Karpas-422 (cell line): Measurements from ENCODE around the gene OPCML. TPM values are rescaled to one million over a fixed set of nuclear protein-coding genes. Genes with fewer than 3 reads are reported as not detected.

Experiments used
- DNase-seq: peaks from one replicate; pipeline ENCODE4 v3.0.0-alpha.2; 2015
- H2AFZ ChIP-seq: fragments of 200-600 bp; sonication (generic); 2 replicates; pipeline ENCODE4 v1.6.1; 2014; ENCODE audit warnings: antibody characterized with exemption, low read length, mixed read lengths
- H3K27ac ChIP-seq: fragments of 200-600 bp; sonication (generic); 2 replicates; pipeline ENCODE4 v1.5.1; 2014; ENCODE audit warnings: mild to moderate bottlenecking, low read length, moderate library complexity
- H3K27me3 ChIP-seq: fragments of 200-600 bp; sonication (generic); 2 replicates; pipeline ENCODE4 v1.6.1; 2014; ENCODE audit warnings: low read length, mixed read lengths
- H3K36me3 ChIP-seq: fragments of 200-600 bp; sonication (generic); 2 replicates; pipeline ENCODE4 v1.6.1; 2014; ENCODE audit warnings: low read length, mixed read lengths; ENCODE audit not compliant: insufficient read depth
- H3K4me1 ChIP-seq: fragments of 200-600 bp; sonication (generic); 2 replicates; pipeline ENCODE4 v1.6.1; 2014; ENCODE audit warnings: mild to moderate bottlenecking, low read length, mixed read lengths
- H3K4me2 ChIP-seq: fragments of 200-600 bp; sonication (generic); 2 replicates; pipeline ENCODE4 v1.6.1; 2014; ENCODE audit warnings: low read length, low read depth, mild to moderate bottlenecking; ENCODE audit not compliant: poor library complexity, severe bottlenecking
- H3K4me3 ChIP-seq: fragments of 200-600 bp; sonication (generic); 2 replicates; pipeline ENCODE4 v1.5.1; 2014; ENCODE audit warnings: mild to moderate bottlenecking, antibody characterized with exemption, low read length, mixed read lengths
- H3K79me2 ChIP-seq: fragments of 200-600 bp; sonication (generic); 2 replicates; pipeline ENCODE4 v1.6.1; 2014; ENCODE audit warnings: mild to moderate bottlenecking, low read length, mixed read lengths
- H3K9ac ChIP-seq: fragments of 200-600 bp; sonication (generic); 2 replicates; pipeline ENCODE4 v1.6.0; 2014; ENCODE audit warnings: low read length
- H3K9me2 ChIP-seq: fragments of 200-600 bp; sonication (generic), shearing (Covaris generic); replicated peaks from 2 replicates; pipeline ENCODE4 v1.6.0; 2014; ENCODE audit warnings: mild to moderate bottlenecking, low read length, moderate library complexity; ENCODE audit not compliant: insufficient read depth
- H3K9me3 ChIP-seq: fragments of 300-700, 200-600 bp; sonication (generic); 2 replicates; pipeline ENCODE4 v1.6.1; 2014; ENCODE audit warnings: low read length, mixed read lengths
- H4K20me1 ChIP-seq: fragments of 200-600 bp; sonication (generic); 2 replicates; pipeline ENCODE4 v1.6.1; 2014; ENCODE audit warnings: mild to moderate bottlenecking, antibody characterized with exemption, low read length, low read depth; ENCODE audit not compliant: insufficient read depth
- total RNA-seq: library from RNA; depleted of rRNA; stranded (reverse); fragments of >200 nt; shearing (Covaris generic); gene quantifications from 2 replicates; pipeline ENCODE4 v1.2.3, GENCODE V29; 2014; ENCODE audit warnings: low replicate concordance

OPCML gene
- total RNA-seq, 1 experiment from 2014 or later = not detected

GRCh38 chr11:133253570-133253969 lies 278.7 kb downstream of the OPCML start:
- Histone ChIP-seq H3K36me3 (no peaks in the 10 kb centered on the region), H3K27ac (no peak overlapping the region), H3K79me2 (no peaks in the 10 kb centered on the region), H3K4me2 (no peak overlapping the region), H3K4me3 (no peak overlapping the region), H3K27me3 (no peaks in the 10 kb centered on the region), H2AFZ (no peak overlapping the region), H3K4me1 (no peaks in the 10 kb centered on the region), H3K9me3 (no peaks in the 10 kb centered on the region), H3K9me2 (no peaks in the 10 kb centered on the region), H4K20me1 (no peaks in the 10 kb centered on the region), H3K9ac (no peak overlapping the region)
- DNase-seq = no peak

- no peak overlapping the region for H3K4me2 ChIP-seq
- H3K27me3 ChIP-seq = no peaks in the 10 kb centered on the region
- no peak overlapping the region for H3K27ac ChIP-seq
- no peak overlapping the region for H2AFZ ChIP-seq
- no peak overlapping the region for H3K4me3 ChIP-seq
- H3K36me3 ChIP-seq = no peaks in the 10 kb centered on the region
- H3K9ac ChIP-seq = no peak overlapping the region
- H3K4me1 ChIP-seq = no peaks in the 10 kb centered on the region
- H3K9me2 ChIP-seq = no peaks in the 10 kb centered on the region
- no peaks in the 10 kb centered on the region for H3K79me2 ChIP-seq
- no peaks in the 10 kb centered on the region for H3K9me3 ChIP-seq
- DNase-seq = no peak
- no peaks in the 10 kb centered on the region for H4K20me1 ChIP-seq
Observed at GRCh38 chr11:133251841-133252240, 280.5 kb downstream of the OPCML start.

DNA sequence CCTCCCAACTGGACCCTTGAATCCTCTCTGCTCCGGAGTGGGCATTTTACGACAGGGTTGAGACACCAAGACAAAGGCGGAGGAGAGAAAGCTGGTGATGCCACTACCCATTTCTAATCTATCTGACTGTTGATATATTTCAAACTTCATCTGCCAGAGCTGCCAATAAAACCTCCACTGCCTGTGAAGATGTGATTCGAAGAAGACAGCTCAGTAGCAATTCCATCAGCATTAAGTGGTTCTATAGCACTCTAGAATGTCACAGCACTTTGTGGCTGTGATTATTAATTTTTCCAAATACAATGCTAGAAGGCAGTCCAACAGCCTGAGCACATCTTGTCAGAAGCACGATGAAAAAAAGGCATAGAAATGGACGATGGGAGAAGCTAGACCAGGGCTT lies 282.8 kb downstream of the OPCML start:
- Histone ChIP-seq H3K9me3 (no peaks in the 10 kb centered on the region), H3K4me2 (no peak overlapping the region), H3K4me3 (no peak overlapping the region), H4K20me1 (no peaks in the 10 kb centered on the region), H3K9ac (no peak overlapping the region), H3K4me1 (no peaks in the 10 kb centered on the region), H3K27me3 (no peaks in the 10 kb centered on the region), H3K9me2 (no peaks in the 10 kb centered on the region), H3K36me3 (no peaks in the 10 kb centered on the region), H2AFZ (no peak overlapping the region), H3K79me2 (no peaks in the 10 kb centered on the region), H3K27ac (no peak overlapping the region)
- DNase-seq = no peak

- no peak overlapping the region for H3K4me3 ChIP-seq
- H3K4me2 ChIP-seq = no peak overlapping the region
Observed at GRCh38 chr11:133249065-133249464, 283.2 kb downstream of the OPCML start.

GRCh38 chr11:133243832-133244231 lies 288.5 kb downstream of the OPCML start:
- Histone ChIP-seq H3K4me3 (no peak overlapping the region), H3K9ac (no peak overlapping the region), H3K36me3 (no peaks in the 10 kb centered on the region), H3K27me3 (no peaks in the 10 kb centered on the region), H3K4me1 (no peaks in the 10 kb centered on the region), H4K20me1 (no peaks in the 10 kb centered on the region), H3K27ac (no peak overlapping the region), H2AFZ (no peak overlapping the region), H3K4me2 (no peak overlapping the region), H3K9me3 (no peaks in the 10 kb centered on the region), H3K79me2 (no peaks in the 10 kb centered on the region), H3K9me2 (no peaks in the 10 kb centered on the region)
- DNase-seq = no peak

More at GRCh38 chr11:133249065-133249464, 283.2 kb downstream of the OPCML start:
- H3K4me1 ChIP-seq = no peaks in the 10 kb centered on the region
- no peaks in the 10 kb centered on the region for H3K9me3 ChIP-seq
- H3K79me2 ChIP-seq = no peaks in the 10 kb centered on the region
- no peaks in the 10 kb centered on the region for H3K36me3 ChIP-seq
- DNase-seq = no peak
- no peaks in the 10 kb centered on the region for H3K27me3 ChIP-seq
- no peaks in the 10 kb centered on the region for H3K9me2 ChIP-seq
- no peak overlapping the region for H3K9ac ChIP-seq
- H4K20me1 ChIP-seq = no peaks in the 10 kb centered on the region
- H3K27ac ChIP-seq = no peak overlapping the region
- H2AFZ ChIP-seq = no peak overlapping the region

GRCh38 chr11:133240908-133241655 lies 291.2 kb downstream of the OPCML start:
- no peak for DNase-seq
- H3K4me1 ChIP-seq = no peaks in the 10 kb centered on the region
- H3K79me2 ChIP-seq = no peaks in the 10 kb centered on the region
- no peak overlapping the region for H3K27ac ChIP-seq
- no peaks in the 10 kb centered on the region for H4K20me1 ChIP-seq
- H2AFZ ChIP-seq = no peak overlapping the region
- no peak overlapping the region for H3K4me2 ChIP-seq
- no peak overlapping the region for H3K4me3 ChIP-seq
- no peaks in the 10 kb centered on the region for H3K9me2 ChIP-seq
- no peak overlapping the region for H3K9ac ChIP-seq
- no peaks in the 10 kb centered on the region for H3K9me3 ChIP-seq
- no peaks in the 10 kb centered on the region for H3K27me3 ChIP-seq
- H3K36me3 ChIP-seq = no peaks in the 10 kb centered on the region

GRCh38 chr11:133239575-133239974 lies 292.7 kb downstream of the OPCML start:
- H3K9me3 ChIP-seq = no peaks in the 10 kb centered on the region
- no peaks in the 10 kb centered on the region for H3K27me3 ChIP-seq

GRCh38 chr11:133238495-133238894 lies 293.8 kb downstream of the OPCML start:
- Histone ChIP-seq H2AFZ (no peak overlapping the region), H3K4me3 (no peak overlapping the region), H3K27ac (no peak overlapping the region), H3K4me2 (no peak overlapping the region), H3K27me3 (no peaks in the 10 kb centered on the region), H3K9ac (no peak overlapping the region), H3K79me2 (no peaks in the 10 kb centered on the region), H3K4me1 (no peaks in the 10 kb centered on the region), H3K36me3 (no peaks in the 10 kb centered on the region), H3K9me2 (no peaks in the 10 kb centered on the region), H4K20me1 (no peaks in the 10 kb centered on the region), H3K9me3 (no peaks in the 10 kb centered on the region)
- no peak for DNase-seq

More at GRCh38 chr11:133239575-133239974, 292.7 kb downstream of the OPCML start:
- H3K36me3 ChIP-seq = no peaks in the 10 kb centered on the region
- no peak overlapping the region for H2AFZ ChIP-seq
- H3K27ac ChIP-seq = no peak overlapping the region
- no peak for DNase-seq
- no peaks in the 10 kb centered on the region for H3K79me2 ChIP-seq
- H4K20me1 ChIP-seq = no peaks in the 10 kb centered on the region
- no peaks in the 10 kb centered on the region for H3K4me1 ChIP-seq
- H3K4me3 ChIP-seq = no peak overlapping the region
- H3K9ac ChIP-seq = no peak overlapping the region
- H3K9me2 ChIP-seq = no peaks in the 10 kb centered on the region
- no peak overlapping the region for H3K4me2 ChIP-seq
